PC-9 (cell line): ENCODE data around the gene FAM120A. TPM values are rescaled to one million over a fixed set of nuclear protein-coding genes. Genes with fewer than 3 reads are reported as not detected.

Source experiments
- BruUV-seq: library from RNA; stranded (reverse); fragments of 400-500 nt; replicated peaks from 2 replicates; lab custom pipeline; 2021; lab: Mats Ljungman, UMichigan
- CTCF ChIA-PET: fragments of 300-600 bp; sonication (Branson Sonifier 250); formaldehyde crosslinking; loops from one replicate; lab custom pipeline; 2022; ENCODE audit warnings: antibody characterized with exemption; lab: Charles Lee
- POLR2A ChIA-PET: fragments of 300-600 bp; sonication (Branson Sonifier 250); formaldehyde crosslinking; loops from one replicate; lab custom pipeline; 2022; ENCODE audit warnings: antibody characterized with exemption; ENCODE audit not compliant: unreplicated experiment; lab: Charles Lee
- DNase-seq, 2 experiments: peaks; one replicate each; pipeline versions ENCODE4 v3.0.0 to v3.0.0-alpha.2; 2015 to 2022; ENCODE audit warnings: mixed read lengths in 1 of 2
- H2AFZ ChIP-seq: fragments of 200-600 bp; sonication (generic); 2 replicates; pipeline ENCODE4 v1.8.1; 2017; ENCODE audit warnings: antibody characterized with exemption
- H3F3A ChIP-seq: fragments of 200-600 bp; sonication (generic); 2 replicates; pipeline ENCODE4 v1.8.1; 2017; ENCODE audit warnings: antibody characterized with exemption, mild to moderate bottlenecking, low read depth; ENCODE audit not compliant: insufficient read depth
- H3K27ac ChIP-seq: fragments of 200-600 bp; sonication (generic); 2 replicates; pipeline ENCODE4 v1.6.1; 2016; ENCODE audit warnings: mixed run types
- H3K27me3 ChIP-seq: fragments of 200-600 bp; sonication (generic); 2 replicates; pipeline ENCODE4 v1.6.1; 2016; ENCODE audit warnings: low read depth, mixed run types; ENCODE audit not compliant: insufficient read depth
- H3K36me3 ChIP-seq: fragments of 200-600 bp; sonication (generic); 2 replicates; pipeline ENCODE4 v1.6.1; 2016; ENCODE audit warnings: low read depth, mixed run types
- H3K4me1 ChIP-seq: fragments of 200-600 bp; sonication (generic); replicated peaks from 2 replicates; pipeline ENCODE4 v1.6.1; 2016; ENCODE audit warnings: mixed run types; ENCODE audit not compliant: insufficient read depth
- H3K4me2 ChIP-seq: fragments of 200-600 bp; sonication (generic); 2 replicates; pipeline ENCODE4 v1.6.1; 2017; ENCODE audit warnings: mixed run types
- H3K4me3 ChIP-seq: fragments of 200-600 bp; sonication (generic); 2 replicates; pipeline ENCODE4 v1.6.1; 2016; ENCODE audit warnings: mixed run types
- H3K79me2 ChIP-seq: fragments of 200-600 bp; sonication (generic); 2 replicates; pipeline ENCODE4 v1.6.1; 2017; ENCODE audit warnings: low read depth, mixed run types
- H3K9me2 ChIP-seq: fragments of 200-600 bp; sonication (generic); 2 replicates; pipeline ENCODE4 v1.8.1; 2017; ENCODE audit warnings: mild to moderate bottlenecking; ENCODE audit not compliant: insufficient read depth
- H3K9me3 ChIP-seq: fragments of 200-600 bp; sonication (generic); 2 replicates; pipeline ENCODE4 v1.8.1; 2016; ENCODE audit warnings: low read depth; ENCODE audit not compliant: insufficient read depth
- H4K20me1 ChIP-seq: fragments of 200-600 bp; sonication (generic); 2 replicates; pipeline ENCODE4 v1.8.1; 2017; ENCODE audit not compliant: insufficient read depth
- EZH2 ChIP-seq: fragments of 200-600 bp; sonication (generic); IDR thresholded peaks from 2 replicates; pipeline ENCODE4 v1.8.0; 2017; ENCODE audit warnings: antibody characterized with exemption, low read depth
- intact Hi-C: fragments of 100-400 bp; cut with micrococcal nuclease; formaldehyde crosslinking; loops from one replicate; pipeline ENCODE4 v1.10.0; 2022; ENCODE audit not compliant: unreplicated experiment
- total RNA-seq: library from RNA; stranded (reverse); gene quantifications from 2 replicates; pipeline ENCODE4 v1.2.3, GENCODE V29; 2021
- TF ChIP-seq, protein P1 (sequence below): fragments of 200-600 bp; sonication (generic); conservative IDR thresholded peaks from 2 replicates; pipeline ENCODE4 v1.6.1; 2017; ENCODE audit warnings: mixed run types, antibody characterized with exemption, mild to moderate bottlenecking, moderate library complexity

Gene FAM120A
- total RNA-seq, 1 experiment from 2014 or later: 171 TPM

DNA sequence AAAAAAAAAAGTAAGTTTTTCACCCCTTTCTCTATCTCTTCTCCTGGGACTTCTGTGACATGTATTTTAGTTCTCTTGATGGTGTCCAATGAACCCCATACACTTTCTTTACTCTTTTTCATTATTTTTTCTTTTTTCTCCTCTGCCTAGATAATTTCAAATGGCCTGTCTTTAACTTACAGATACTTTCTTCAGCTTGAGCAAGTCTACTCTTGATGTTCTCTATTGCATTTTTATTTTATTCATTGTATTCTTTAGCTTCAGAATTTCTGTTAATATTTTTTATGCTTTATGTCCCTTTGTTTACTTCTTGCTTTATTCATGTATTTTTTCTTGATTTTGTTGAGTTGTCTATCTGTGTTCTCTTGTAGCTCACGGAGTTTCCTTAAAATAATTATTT is 32.5 kb upstream of the FAM120A start:
- H3K27ac ChIP-seq: no peak overlapping the region
- no TSS peak for BruUV-seq
- no peaks in the 10 kb centered on the region for H4K20me1 ChIP-seq
- intact Hi-C loops: no loop called here
- ChIA-PET POLR2A (no interaction called here), CTCF (no interaction called here)
- no peaks in the 10 kb centered on the region for H3K36me3 ChIP-seq
- no peak overlapping the region for H3K4me3 ChIP-seq
- no peaks in the 10 kb centered on the region for H3K27me3 ChIP-seq
- H3K4me1 ChIP-seq: no peaks in the 10 kb centered on the region
- no peak overlapping the region for H3K4me2 ChIP-seq
- H3K9me2 ChIP-seq: no peaks in the 10 kb centered on the region
- no peak for DNase-seq
- no peaks in the 10 kb centered on the region for H3F3A ChIP-seq
- TF ChIP-seq, protein P1, sequence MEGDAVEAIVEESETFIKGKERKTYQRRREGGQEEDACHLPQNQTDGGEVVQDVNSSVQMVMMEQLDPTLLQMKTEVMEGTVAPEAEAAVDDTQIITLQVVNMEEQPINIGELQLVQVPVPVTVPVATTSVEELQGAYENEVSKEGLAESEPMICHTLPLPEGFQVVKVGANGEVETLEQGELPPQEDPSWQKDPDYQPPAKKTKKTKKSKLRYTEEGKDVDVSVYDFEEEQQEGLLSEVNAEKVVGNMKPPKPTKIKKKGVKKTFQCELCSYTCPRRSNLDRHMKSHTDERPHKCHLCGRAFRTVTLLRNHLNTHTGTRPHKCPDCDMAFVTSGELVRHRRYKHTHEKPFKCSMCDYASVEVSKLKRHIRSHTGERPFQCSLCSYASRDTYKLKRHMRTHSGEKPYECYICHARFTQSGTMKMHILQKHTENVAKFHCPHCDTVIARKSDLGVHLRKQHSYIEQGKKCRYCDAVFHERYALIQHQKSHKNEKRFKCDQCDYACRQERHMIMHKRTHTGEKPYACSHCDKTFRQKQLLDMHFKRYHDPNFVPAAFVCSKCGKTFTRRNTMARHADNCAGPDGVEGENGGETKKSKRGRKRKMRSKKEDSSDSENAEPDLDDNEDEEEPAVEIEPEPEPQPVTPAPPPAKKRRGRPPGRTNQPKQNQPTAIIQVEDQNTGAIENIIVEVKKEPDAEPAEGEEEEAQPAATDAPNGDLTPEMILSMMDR: no peak
- TF ChIP-seq EZH2: no peak
- H3K9me3 ChIP-seq: peaks cover 17% of the 10 kb centered on the region
- H3K79me2 ChIP-seq: no peaks in the 10 kb centered on the region
- H2AFZ ChIP-seq: no peak overlapping the region

DNA sequence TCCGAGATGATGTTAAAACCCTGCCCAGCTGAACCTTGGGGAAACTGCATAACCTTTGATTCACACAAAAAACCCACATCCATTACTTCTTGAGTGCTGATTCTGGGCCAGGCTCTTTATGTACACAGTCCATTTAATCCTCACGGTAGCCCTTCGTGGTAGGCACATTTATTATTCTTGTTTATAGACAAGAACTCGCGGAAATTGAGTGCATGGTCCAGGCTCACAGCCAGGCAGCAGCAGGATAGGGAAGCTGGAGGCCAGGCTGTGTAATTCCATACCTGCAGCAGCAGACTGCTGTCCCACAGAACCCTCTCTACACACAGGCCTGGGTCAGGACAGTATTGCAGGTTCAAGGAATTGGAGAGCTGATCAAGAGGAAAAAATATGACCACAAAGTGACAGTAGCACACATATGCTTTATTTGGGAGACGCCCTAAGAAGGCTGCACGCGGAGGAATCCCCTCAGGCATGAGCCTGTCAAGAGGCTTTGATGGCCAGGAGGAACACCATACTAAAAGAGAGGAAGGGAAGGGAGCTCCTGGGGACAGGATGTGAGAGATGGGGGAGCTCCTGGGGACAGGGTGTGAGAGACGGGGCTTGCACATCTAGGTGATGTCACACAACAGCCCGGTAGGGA is 28.4 kb upstream of the FAM120A start:
- DNase-seq: no peak
- Histone ChIP-seq H4K20me1 (no peaks in the 10 kb centered on the region), H3F3A (no peaks in the 10 kb centered on the region), H3K36me3 (no peaks in the 10 kb centered on the region), H3K4me2 (no peak overlapping the region), H3K27me3 (no peaks in the 10 kb centered on the region), H3K9me2 (no peaks in the 10 kb centered on the region), H2AFZ (peak overlapping the region; percentile 60; the same call in 1 of the 2 replicates), H3K4me1 (no peaks in the 10 kb centered on the region), H3K79me2 (no peaks in the 10 kb centered on the region), H3K27ac (no peak overlapping the region), H3K4me3 (no peak overlapping the region), H3K9me3 (peaks cover 13% of the 10 kb centered on the region)
- no TSS peak for BruUV-seq
- no peak for TF ChIP-seq EZH2
- TF ChIP-seq, protein P1: no peak
- intact Hi-C loops: no loop called here
- ChIA-PET CTCF (no interaction called here), POLR2A (no interaction called here)

DNA sequence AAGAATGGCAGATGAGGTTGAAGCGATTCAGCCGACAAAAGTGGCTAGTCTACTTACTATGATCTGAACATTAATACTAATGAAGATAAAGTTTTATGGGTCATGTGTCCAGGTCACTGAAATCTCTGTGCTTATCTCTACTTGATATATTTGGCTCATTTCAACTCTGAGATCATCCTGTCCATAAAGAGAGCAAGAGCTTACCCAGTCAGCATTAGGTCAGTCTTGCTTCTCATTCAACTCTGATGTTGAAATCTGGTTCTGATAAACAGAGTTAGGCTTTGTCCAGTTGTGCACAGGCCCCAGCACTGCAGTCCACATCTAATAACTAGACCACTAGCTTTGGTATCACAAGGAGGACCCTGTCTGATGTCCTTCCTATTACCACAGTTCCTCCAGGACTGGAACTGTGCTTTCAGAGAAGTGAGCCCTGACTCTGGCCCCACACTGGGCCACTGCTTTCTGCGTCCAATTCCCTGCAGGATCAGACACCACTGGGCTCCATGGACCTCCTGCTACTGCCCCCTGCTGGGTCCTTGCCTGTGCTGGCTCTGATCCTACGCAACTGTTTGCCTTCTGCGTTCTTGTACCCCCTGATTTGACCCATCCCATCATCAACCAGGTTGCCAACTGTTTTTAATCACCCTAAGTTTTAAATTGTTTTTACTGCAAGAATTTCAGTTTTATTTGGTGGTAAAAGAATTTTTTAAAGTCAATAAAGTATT is 23.7 kb upstream of the FAM120A start:
- no peaks in the 10 kb centered on the region for H3K9me2 ChIP-seq
- H3K27ac ChIP-seq: no peak overlapping the region
- H3K27me3 ChIP-seq: no peaks in the 10 kb centered on the region
- BruUV-seq: no TSS peak
- no peak overlapping the region for H3K4me2 ChIP-seq
- H2AFZ ChIP-seq: no peak overlapping the region
- H3K79me2 ChIP-seq: no peaks in the 10 kb centered on the region
- DNase-seq: no peak
- TF ChIP-seq EZH2: no peak
- TF ChIP-seq, protein P1: peak; percentile 32; the same call in 1 of the 2 replicates
- intact Hi-C loops: no loop called here
- H3K36me3 ChIP-seq: no peaks in the 10 kb centered on the region
- CTCF ChIA-PET: no interaction called here
- H3K4me3 ChIP-seq: no peak overlapping the region
- no peaks in the 10 kb centered on the region for H3F3A ChIP-seq
- H3K4me1 ChIP-seq: no peaks in the 10 kb centered on the region
- 0 out of 2 replicates have a peak, but pooled peaks cover 4% of the 10 kb centered on the region for H3K9me3 ChIP-seq
- POLR2A ChIA-PET: no interaction called here
- H4K20me1 ChIP-seq: no peaks in the 10 kb centered on the region
